Activated CD8-positive, alpha-beta T cell treated with anti-CD3 and anti-CD28 coated beads for 36 hours (primary cell): ENCODE measurements around the gene CD300E. TPM values are rescaled to one million over a fixed set of nuclear protein-coding genes. Genes with fewer than 3 reads are reported as not detected.

ENCODE experiments used
- ATAC-seq: fragments of 200-7000 bp; cut with Tn5 transposase; one replicate; pipeline ENCODE4 v1.10.0; 2021; ENCODE audit warnings: mild to moderate bottlenecking, moderate library complexity
- CTCF ChIA-PET: fragments of 350-600 bp; sonication (Branson Sonifier 250); formaldehyde crosslinking; loops from one replicate; lab custom pipeline; 2021; ENCODE audit warnings: antibody characterized with exemption; lab: Charles Lee
- POLR2A ChIA-PET: fragments of 350-600 bp; sonication (Branson Sonifier 250); formaldehyde crosslinking; loops from one replicate; lab custom pipeline; 2021; ENCODE audit warnings: antibody characterized with exemption; lab: Charles Lee
- DNase-seq: peaks from one replicate; pipeline ENCODE4 v3.0.0-alpha.2; 2020
- H3K27ac Mint-ChIP-seq: one replicate; pipeline ENCODE4 v1.8.0; 2021; ENCODE audit warnings: mild to moderate bottlenecking, mixed read lengths
- H3K27me3 Mint-ChIP-seq: one replicate; pipeline ENCODE4 v1.8.0; 2021; ENCODE audit warnings: mixed read lengths
- H3K36me3 Mint-ChIP-seq: one replicate; pipeline ENCODE4 v1.8.0; 2021; ENCODE audit warnings: low read depth, mixed read lengths
- H3K4me1 Mint-ChIP-seq: one replicate; pipeline ENCODE4 v1.8.0; 2021; ENCODE audit warnings: low read depth, mixed read lengths
- H3K4me3 Mint-ChIP-seq: one replicate; pipeline ENCODE4 v1.8.0; 2021; ENCODE audit warnings: mild to moderate bottlenecking, moderate library complexity, mixed read lengths
- H3K9me3 Mint-ChIP-seq: one replicate; pipeline ENCODE4 v1.8.0; 2021; ENCODE audit warnings: mixed read lengths
- CTCF ChIP-seq: fragments of 200-600 bp; IDR thresholded peaks from one replicate; pipeline ENCODE4 v1.8.0; 2022; ENCODE audit warnings: antibody characterized with exemption, mild to moderate bottlenecking
- intact Hi-C: fragments of 100-400 bp; cut with micrococcal nuclease; formaldehyde crosslinking; loops from one replicate; pipeline ENCODE4 v1.10.0; 2022
- total RNA-seq, 2 experiments: library from RNA; stranded (reverse); gene quantifications; one replicate each; pipeline ENCODE4 v1.2.3, GENCODE V29; 2021

CD300E gene
- total RNA-seq, 2 experiments from 2014 or later, result not detected

GRCh38 chr17:74608511-74608910, 15.0 kb downstream of the CD300E start:
- ATAC-seq (no peak), DNase-seq (no peak)
- Mint-ChIP-seq H3K27me3 (peaks cover 6% of the 10 kb centered on the region), H3K9me3 (no peaks in the 10 kb centered on the region), H3K36me3 (no peaks in the 10 kb centered on the region), H3K27ac (no peak overlapping the region), H3K4me1 (peaks cover 5% of the 10 kb centered on the region), H3K4me3 (no peak overlapping the region)
- intact Hi-C loops, result no loop called here
- no peak for TF ChIP-seq CTCF
- ChIA-PET POLR2A (no interaction called here), CTCF (no interaction called here)

- TF ChIP-seq CTCF, result no peak
- intact Hi-C loops, result no loop called here
- POLR2A ChIA-PET, result interaction anchor here (0.7 kb wide), 1 partner anchor 40 kb away, joined by 3 read pairs; no protein-coding TSS in a partner anchor
- Mint-ChIP-seq H3K9me3 (no peaks in the 10 kb centered on the region), H3K27ac (no peak overlapping the region), H3K27me3 (peaks cover 8% of the 10 kb centered on the region), H3K36me3 (no peaks in the 10 kb centered on the region), H3K4me3 (no peak overlapping the region), H3K4me1 (no peaks in the 10 kb centered on the region)
- no peak for ATAC-seq
- CTCF ChIA-PET, result no interaction called here
- DNase-seq, result no peak
Observed at GRCh38 chr17:74607221-74607620, 16.3 kb downstream of the CD300E start.

DNA sequence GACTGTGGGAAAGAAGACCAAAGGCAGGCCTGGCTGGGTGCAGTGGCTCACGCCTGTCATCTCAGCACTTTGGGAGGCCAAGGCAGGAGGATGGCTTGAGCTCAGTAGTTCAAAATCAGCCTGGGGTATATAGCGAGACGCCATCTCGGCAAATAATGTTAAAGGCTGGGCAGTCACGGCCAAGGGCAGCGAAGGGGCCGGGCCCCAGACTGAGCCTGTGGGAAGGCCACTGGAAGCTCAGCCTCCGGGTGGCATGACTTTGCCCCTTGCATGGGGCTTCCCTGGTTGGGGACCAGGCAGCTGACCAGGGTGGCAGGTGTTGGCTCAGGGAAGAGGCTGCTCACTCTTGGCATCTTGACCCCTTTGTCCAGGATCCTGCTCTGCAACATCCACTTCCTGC, 17.5 kb downstream of the CD300E start:
- intact Hi-C loops, result no loop called here
- Mint-ChIP-seq H3K27me3 (peaks cover 8% of the 10 kb centered on the region), H3K4me1 (no peaks in the 10 kb centered on the region), H3K27ac (no peak overlapping the region), H3K4me3 (no peak overlapping the region), H3K9me3 (no peaks in the 10 kb centered on the region), H3K36me3 (no peaks in the 10 kb centered on the region)
- ATAC-seq (no peak), DNase-seq (no peak)
- CTCF ChIA-PET, result no interaction called here
- TF ChIP-seq CTCF, result no peak
- POLR2A ChIA-PET, result no interaction called here

GRCh38 chr17:74605361-74605760, 18.2 kb downstream of the CD300E start:
- Mint-ChIP-seq H3K27me3 (peaks cover 12% of the 10 kb centered on the region), H3K9me3 (no peaks in the 10 kb centered on the region), H3K36me3 (no peaks in the 10 kb centered on the region), H3K4me1 (no peaks in the 10 kb centered on the region), H3K4me3 (no peak overlapping the region), H3K27ac (no peak overlapping the region)
- intact Hi-C loops, result no loop called here
- DNase-seq (no peak), ATAC-seq (no peak)
- TF ChIP-seq CTCF, result no peak
- POLR2A ChIA-PET, result no interaction called here
- CTCF ChIA-PET, result no interaction called here

- Mint-ChIP-seq H3K9me3 (no peaks in the 10 kb centered on the region), H3K36me3 (no peaks in the 10 kb centered on the region), H3K27ac (no peak overlapping the region), H3K4me1 (no peaks in the 10 kb centered on the region), H3K4me3 (no peak overlapping the region), H3K27me3 (peaks cover 18% of the 10 kb centered on the region)
- no peak for TF ChIP-seq CTCF
- ChIA-PET POLR2A (no interaction called here), CTCF (interaction anchor here (0.9 to 1.8 kb wide), 3 partner anchors 43 to 235 kb away, joined by 3 to 5 read pairs (median 3); no protein-coding TSS in a partner anchor)
- no peak for ATAC-seq
- intact Hi-C loops, result no loop called here
- DNase-seq, result no peak
Observed at GRCh38 chr17:74604761-74605160, 18.8 kb downstream of the CD300E start.
